Measurements from ENCODE around the gene PDCD11.

- no peak for TF ChIP-seq CTCF (IDR thresholded peaks at IDR 0.05; ENCODE audit: low read depth, low read length, poor library complexity, severe bottlenecking)
- TF ChIP-seq EZH2phosphoT487 (IDR thresholded peaks at IDR 0.05; ENCODE audit: borderline replicate concordance, low read length): no peak
These were observed 49.5 kb downstream of the PDCD11 start for GRCh38 chr10:103445767-103446567.

Data from DOHH2 (cell line).